Measurements from ENCODE around the gene STAC. TPM values are rescaled to one million over a fixed set of nuclear protein-coding genes. Genes with fewer than 3 reads are reported as not detected.

Gene STAC
- total RNA-seq, 1 experiment from 2014 or later: 2.0 TPM

DNA sequence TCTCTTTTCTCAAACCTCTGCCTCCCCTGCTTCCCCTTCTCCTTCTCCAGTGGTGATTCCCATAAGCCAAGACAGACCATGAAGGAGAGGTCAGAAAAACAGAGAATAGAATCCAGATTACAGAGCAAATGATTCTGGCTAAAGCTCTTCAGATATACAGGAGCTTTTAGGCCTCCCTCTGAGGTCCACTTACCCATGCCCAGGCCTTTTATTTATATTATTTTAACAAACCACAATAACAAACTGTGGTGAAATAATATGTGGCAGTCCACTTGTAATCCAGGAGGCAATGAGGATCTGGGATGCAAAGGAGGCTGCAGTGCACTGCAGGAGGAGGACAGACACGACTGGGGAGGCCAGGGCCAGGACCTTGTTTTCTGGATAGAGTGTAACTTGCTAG, 104.1 kb downstream of the STAC start:
- no peaks in the 10 kb centered on the region for H3K4me1 ChIP-seq (ENCODE audit: insufficient read depth, low read length, poor library complexity, severe bottlenecking)

DNA sequence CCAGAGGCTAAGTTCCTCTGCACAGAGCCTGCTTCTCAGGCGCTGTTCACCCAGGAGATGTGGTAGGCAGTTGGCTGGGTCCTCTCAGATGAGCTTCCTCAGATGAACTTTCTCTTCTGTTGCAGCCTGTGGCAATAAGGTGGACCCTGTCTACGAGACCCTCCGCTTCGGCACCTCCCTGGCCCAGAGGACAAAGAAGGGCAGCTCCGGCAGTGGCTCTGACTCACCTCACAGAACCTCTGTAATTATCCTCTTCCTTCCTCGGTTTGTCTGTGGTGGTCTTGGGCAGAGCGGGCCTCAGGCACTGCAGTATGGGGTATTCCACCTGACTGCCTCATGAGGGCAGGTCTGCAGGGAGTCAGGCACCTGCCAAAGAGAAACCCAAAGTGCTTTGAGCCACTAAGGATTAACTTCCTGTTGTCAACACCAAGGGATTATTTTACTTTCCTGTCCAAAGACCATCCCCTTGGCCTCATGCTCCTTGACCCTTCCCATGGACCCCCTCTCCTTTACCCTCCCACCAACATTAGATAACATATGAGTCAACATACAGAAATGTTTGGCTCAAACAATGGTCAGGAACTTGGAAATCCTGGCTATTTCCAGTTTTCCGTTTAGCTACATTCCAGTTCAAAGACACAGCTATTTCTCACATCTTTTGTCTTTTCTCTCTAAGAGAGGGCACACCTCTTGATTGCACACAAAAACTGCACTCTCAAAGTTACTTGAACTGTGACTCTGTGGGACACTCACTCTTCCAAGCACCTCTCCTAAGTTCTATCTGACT, 105.9 kb downstream of the STAC start:
- H3K9me3 ChIP-seq (ENCODE audit: low read depth, low read length, poor library complexity, severe bottlenecking): no peaks in the 10 kb centered on the region
- CTCF ChIA-PET: no interaction called here
- no peak overlapping the region for H3K4me3 ChIP-seq (ENCODE audit: low read depth, low read length, poor library complexity, severe bottlenecking)
- TF ChIP-seq, protein P1, sequence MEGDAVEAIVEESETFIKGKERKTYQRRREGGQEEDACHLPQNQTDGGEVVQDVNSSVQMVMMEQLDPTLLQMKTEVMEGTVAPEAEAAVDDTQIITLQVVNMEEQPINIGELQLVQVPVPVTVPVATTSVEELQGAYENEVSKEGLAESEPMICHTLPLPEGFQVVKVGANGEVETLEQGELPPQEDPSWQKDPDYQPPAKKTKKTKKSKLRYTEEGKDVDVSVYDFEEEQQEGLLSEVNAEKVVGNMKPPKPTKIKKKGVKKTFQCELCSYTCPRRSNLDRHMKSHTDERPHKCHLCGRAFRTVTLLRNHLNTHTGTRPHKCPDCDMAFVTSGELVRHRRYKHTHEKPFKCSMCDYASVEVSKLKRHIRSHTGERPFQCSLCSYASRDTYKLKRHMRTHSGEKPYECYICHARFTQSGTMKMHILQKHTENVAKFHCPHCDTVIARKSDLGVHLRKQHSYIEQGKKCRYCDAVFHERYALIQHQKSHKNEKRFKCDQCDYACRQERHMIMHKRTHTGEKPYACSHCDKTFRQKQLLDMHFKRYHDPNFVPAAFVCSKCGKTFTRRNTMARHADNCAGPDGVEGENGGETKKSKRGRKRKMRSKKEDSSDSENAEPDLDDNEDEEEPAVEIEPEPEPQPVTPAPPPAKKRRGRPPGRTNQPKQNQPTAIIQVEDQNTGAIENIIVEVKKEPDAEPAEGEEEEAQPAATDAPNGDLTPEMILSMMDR (conservative IDR thresholded peaks at IDR 0.05; ENCODE audit: low read depth, low read length): no peak
- TF ChIP-seq EZH2 (IDR thresholded peaks at IDR 0.05; ENCODE audit: borderline replicate concordance, low read depth, low read length, poor library complexity, severe bottlenecking): no peak
- H3K27me3 ChIP-seq (replicated peaks; ENCODE audit: insufficient read depth, low read depth, low read length, poor library complexity): no peaks in the 10 kb centered on the region
- no peaks in the 10 kb centered on the region for H3K4me1 ChIP-seq (ENCODE audit: insufficient read depth, low read length, poor library complexity, severe bottlenecking)
- no TSS peak for BruUV-seq (replicated peaks)
- POLR2A ChIA-PET (ENCODE audit: low non-redundant PET): no interaction called here
- no peak overlapping the region for H3K27ac ChIP-seq (ENCODE audit: low read depth, low read length, poor library complexity, severe bottlenecking)
- intact Hi-C loops (cut with micrococcal nuclease; ENCODE audit: unreplicated experiment): no loop called here
- no peak for DNase-seq (ENCODE audit: low spot score)
- no peaks in the 10 kb centered on the region for H3K36me3 ChIP-seq (ENCODE audit: insufficient read depth, low read length, poor library complexity, severe bottlenecking)

More for the DNA sequence above, 104.1 kb downstream of the STAC start:
- BruUV-seq (replicated peaks): no TSS peak
- Histone ChIP-seq H3K36me3 (ENCODE audit: insufficient read depth, low read length, poor library complexity, severe bottlenecking) (no peaks in the 10 kb centered on the region), H3K27ac (ENCODE audit: low read depth, low read length, poor library complexity, severe bottlenecking) (no peak overlapping the region), H3K27me3 (replicated peaks; ENCODE audit: insufficient read depth, low read depth, low read length, poor library complexity) (no peaks in the 10 kb centered on the region), H3K4me3 (ENCODE audit: low read depth, low read length, poor library complexity, severe bottlenecking) (no peak overlapping the region), H3K9me3 (ENCODE audit: low read depth, low read length, poor library complexity, severe bottlenecking) (no peaks in the 10 kb centered on the region)
- POLR2A ChIA-PET (ENCODE audit: low non-redundant PET): no interaction called here
- intact Hi-C loops (cut with micrococcal nuclease; ENCODE audit: unreplicated experiment): no loop called here
- TF ChIP-seq, protein P1 (conservative IDR thresholded peaks at IDR 0.05; ENCODE audit: low read depth, low read length): no peak
- TF ChIP-seq EZH2 (IDR thresholded peaks at IDR 0.05; ENCODE audit: borderline replicate concordance, low read depth, low read length, poor library complexity, severe bottlenecking): no peak
- CTCF ChIA-PET: no interaction called here
- no peak for DNase-seq (ENCODE audit: low spot score)

DNA sequence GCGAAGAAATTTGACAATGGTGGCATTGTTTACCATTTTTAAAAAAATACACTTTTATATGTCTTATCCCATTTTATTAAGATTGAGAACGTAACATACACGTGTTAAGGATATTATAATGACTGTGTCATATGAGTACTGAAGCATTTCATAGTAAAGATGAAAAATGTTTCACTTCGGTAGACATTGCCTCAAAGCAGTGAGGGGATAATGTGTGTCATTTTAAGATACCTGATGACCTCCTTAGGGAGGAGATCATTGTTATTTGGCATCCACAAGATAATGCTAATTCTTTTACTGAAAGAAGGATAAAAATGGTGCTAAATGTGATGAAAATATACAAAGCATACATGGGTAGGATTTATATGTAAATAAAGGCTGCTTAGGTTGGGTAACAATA, 107.3 kb downstream of the STAC start:
- DNase-seq (ENCODE audit: low spot score): no peak
- Histone ChIP-seq H3K4me1 (ENCODE audit: insufficient read depth, low read length, poor library complexity, severe bottlenecking) (no peaks in the 10 kb centered on the region), H3K9me3 (ENCODE audit: low read depth, low read length, poor library complexity, severe bottlenecking) (no peaks in the 10 kb centered on the region), H3K27ac (ENCODE audit: low read depth, low read length, poor library complexity, severe bottlenecking) (no peak overlapping the region), H3K36me3 (ENCODE audit: insufficient read depth, low read length, poor library complexity, severe bottlenecking) (no peaks in the 10 kb centered on the region), H3K4me3 (ENCODE audit: low read depth, low read length, poor library complexity, severe bottlenecking) (no peak overlapping the region), H3K27me3 (replicated peaks; ENCODE audit: insufficient read depth, low read depth, low read length, poor library complexity) (no peaks in the 10 kb centered on the region)
- CTCF ChIA-PET: no interaction called here
- no TSS peak for BruUV-seq (replicated peaks)
- POLR2A ChIA-PET (ENCODE audit: low non-redundant PET): no interaction called here
- intact Hi-C loops (cut with micrococcal nuclease; ENCODE audit: unreplicated experiment): no loop called here
- no peak for TF ChIP-seq EZH2 (IDR thresholded peaks at IDR 0.05; ENCODE audit: borderline replicate concordance, low read depth, low read length, poor library complexity, severe bottlenecking)
- TF ChIP-seq, protein P1 (conservative IDR thresholded peaks at IDR 0.05; ENCODE audit: low read depth, low read length): no peak

Data from A673 (cell line).